B cell (primary cell): Measurements from ENCODE around the gene PRTFDC1.

Source experiments
- EZH2 ChIP-seq: IDR thresholded peaks from 2 replicates; pipeline ENCODE4 v1.6.1; 2012; ENCODE audit warnings: borderline replicate concordance, low read depth, mild to moderate bottlenecking, moderate library complexity, low read length; ENCODE audit not compliant: insufficient read depth, poor library complexity, severe bottlenecking
- TF ChIP-seq, protein P1 (sequence below): fragments of 200-600 bp; IDR thresholded peaks from one replicate; pipeline ENCODE4 v1.8.0; 2022; ENCODE audit warnings: antibody characterized with exemption, mild to moderate bottlenecking

DNA sequence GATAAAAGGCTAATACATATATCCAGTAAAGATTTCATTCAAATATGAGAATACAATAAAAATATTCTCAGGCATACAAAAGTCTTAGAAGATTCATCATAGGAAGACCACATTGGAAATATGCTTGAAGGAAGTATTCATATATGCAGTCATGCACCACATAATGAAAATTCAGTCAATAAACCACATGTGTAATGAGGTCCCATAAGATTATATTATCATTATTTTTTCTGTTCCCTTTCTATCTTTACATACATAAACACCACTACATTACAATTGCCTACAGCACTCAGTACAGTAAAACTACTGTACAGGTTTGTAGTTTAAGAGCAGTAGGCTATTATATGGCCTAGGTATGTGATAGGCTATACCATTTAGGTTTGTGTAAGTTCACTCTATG, 111.6 kb downstream of the PRTFDC1 start:
- TF ChIP-seq, protein P1, sequence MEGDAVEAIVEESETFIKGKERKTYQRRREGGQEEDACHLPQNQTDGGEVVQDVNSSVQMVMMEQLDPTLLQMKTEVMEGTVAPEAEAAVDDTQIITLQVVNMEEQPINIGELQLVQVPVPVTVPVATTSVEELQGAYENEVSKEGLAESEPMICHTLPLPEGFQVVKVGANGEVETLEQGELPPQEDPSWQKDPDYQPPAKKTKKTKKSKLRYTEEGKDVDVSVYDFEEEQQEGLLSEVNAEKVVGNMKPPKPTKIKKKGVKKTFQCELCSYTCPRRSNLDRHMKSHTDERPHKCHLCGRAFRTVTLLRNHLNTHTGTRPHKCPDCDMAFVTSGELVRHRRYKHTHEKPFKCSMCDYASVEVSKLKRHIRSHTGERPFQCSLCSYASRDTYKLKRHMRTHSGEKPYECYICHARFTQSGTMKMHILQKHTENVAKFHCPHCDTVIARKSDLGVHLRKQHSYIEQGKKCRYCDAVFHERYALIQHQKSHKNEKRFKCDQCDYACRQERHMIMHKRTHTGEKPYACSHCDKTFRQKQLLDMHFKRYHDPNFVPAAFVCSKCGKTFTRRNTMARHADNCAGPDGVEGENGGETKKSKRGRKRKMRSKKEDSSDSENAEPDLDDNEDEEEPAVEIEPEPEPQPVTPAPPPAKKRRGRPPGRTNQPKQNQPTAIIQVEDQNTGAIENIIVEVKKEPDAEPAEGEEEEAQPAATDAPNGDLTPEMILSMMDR, result no peak
- TF ChIP-seq EZH2, result no peak
